Measurements from ENCODE around the gene SWT1. TPM values are rescaled to one million over a fixed set of nuclear protein-coding genes. Genes with fewer than 3 reads are reported as not detected.
A peak's percentile ranks its signal among the peaks of the same experiment; 100 is the strongest.

The SWT1 gene
- total RNA-seq, 2 experiments from 2014 or later = 1.8 to 2.5 TPM

DNA sequence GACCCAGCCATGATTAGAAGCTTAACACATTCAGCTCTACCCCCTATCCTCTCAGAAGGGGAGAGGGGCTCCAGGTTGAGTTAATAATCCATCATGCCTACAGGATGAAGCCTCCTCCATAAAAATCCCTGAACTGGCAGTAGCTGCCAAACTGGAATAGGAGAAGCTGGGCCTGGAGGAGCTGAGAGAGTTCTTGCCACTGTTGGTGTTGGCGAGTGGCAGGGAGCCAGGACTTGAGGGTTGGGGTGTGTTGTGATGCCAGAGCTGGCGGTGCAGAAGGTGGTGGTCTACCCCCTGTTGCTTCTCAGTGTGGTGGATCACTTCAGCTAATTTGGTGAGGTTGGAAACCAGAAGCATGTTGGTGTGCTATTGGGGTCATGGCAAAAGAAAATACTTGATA is 123.6 kb downstream of the SWT1 start:
- Mint-ChIP-seq H3K27me3 (no peaks in the 10 kb centered on the region), H3K9me3 (peaks cover 9% of the 10 kb centered on the region), H3K36me3 (ENCODE audit: low read depth) (peaks cover 9% of the 10 kb centered on the region), H3K27ac (peak overlapping the region; percentile 88), H3K4me3 (no peak overlapping the region), H3K4me1 (ENCODE audit: low read depth) (peaks cover 59% of the 10 kb centered on the region)
- TF ChIP-seq, protein P1, sequence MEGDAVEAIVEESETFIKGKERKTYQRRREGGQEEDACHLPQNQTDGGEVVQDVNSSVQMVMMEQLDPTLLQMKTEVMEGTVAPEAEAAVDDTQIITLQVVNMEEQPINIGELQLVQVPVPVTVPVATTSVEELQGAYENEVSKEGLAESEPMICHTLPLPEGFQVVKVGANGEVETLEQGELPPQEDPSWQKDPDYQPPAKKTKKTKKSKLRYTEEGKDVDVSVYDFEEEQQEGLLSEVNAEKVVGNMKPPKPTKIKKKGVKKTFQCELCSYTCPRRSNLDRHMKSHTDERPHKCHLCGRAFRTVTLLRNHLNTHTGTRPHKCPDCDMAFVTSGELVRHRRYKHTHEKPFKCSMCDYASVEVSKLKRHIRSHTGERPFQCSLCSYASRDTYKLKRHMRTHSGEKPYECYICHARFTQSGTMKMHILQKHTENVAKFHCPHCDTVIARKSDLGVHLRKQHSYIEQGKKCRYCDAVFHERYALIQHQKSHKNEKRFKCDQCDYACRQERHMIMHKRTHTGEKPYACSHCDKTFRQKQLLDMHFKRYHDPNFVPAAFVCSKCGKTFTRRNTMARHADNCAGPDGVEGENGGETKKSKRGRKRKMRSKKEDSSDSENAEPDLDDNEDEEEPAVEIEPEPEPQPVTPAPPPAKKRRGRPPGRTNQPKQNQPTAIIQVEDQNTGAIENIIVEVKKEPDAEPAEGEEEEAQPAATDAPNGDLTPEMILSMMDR (IDR thresholded peaks at IDR 0.05) = no peak
- POLR2A ChIA-PET = interaction anchor here (1.8 kb wide), 1 partner anchor 10 kb away, joined by 7 read pairs; no protein-coding TSS in a partner anchor
- intact Hi-C loops (cut with micrococcal nuclease) = no loop called here
- DNase-seq (no peak), ATAC-seq (no peak)
- CTCF ChIA-PET = interaction anchor here (0.9 to 1.7 kb wide), 5 partner anchors 13 to 400 kb away, joined by 3 to 5 read pairs (median 4); no protein-coding TSS in a partner anchor

DNA sequence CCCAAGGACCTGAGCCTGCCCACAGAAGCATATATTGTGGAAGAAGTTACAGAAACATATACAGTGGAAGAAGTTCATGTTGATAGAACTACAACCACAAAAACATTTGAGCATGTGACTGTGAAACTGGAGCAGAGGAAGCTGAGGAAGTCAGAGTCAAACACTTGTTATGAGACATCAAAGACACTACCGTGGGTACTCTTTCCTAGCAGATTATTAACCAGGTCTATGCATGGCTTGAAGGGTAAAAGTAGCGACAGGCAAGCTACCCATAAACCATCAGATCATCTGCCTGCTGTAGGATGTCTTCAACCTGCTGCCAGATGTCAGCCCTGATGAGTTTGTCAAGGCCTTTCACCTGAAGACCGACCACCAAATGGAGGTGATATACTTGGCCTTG is 124.3 kb downstream of the SWT1 start:
- no peak for DNase-seq
- peaks cover 61% of the 10 kb centered on the region for H3K4me1 Mint-ChIP-seq (ENCODE audit: low read depth)
- TF ChIP-seq, protein P1 (IDR thresholded peaks at IDR 0.05) = no peak
- H3K36me3 Mint-ChIP-seq (ENCODE audit: low read depth) = peaks cover 9% of the 10 kb centered on the region
- peaks cover 9% of the 10 kb centered on the region for H3K9me3 Mint-ChIP-seq
- no peaks in the 10 kb centered on the region for H3K27me3 Mint-ChIP-seq
- intact Hi-C loops (cut with micrococcal nuclease) = no loop called here
- ChIA-PET CTCF (interaction anchor here (0.8 to 1.7 kb wide), 4 partner anchors 9 to 111 kb away, joined by 3 to 4 read pairs (median 4); no protein-coding TSS in a partner anchor), POLR2A (interaction anchor here (0.9 to 1.8 kb wide), 3 partner anchors 10 to 525 kb away, joined by 3 to 7 read pairs (median 5); no protein-coding TSS in a partner anchor)
- H3K27ac Mint-ChIP-seq = peak overlapping the region; percentile 88
- H3K4me3 Mint-ChIP-seq = no peak overlapping the region
- ATAC-seq = peak; percentile 68

DNA sequence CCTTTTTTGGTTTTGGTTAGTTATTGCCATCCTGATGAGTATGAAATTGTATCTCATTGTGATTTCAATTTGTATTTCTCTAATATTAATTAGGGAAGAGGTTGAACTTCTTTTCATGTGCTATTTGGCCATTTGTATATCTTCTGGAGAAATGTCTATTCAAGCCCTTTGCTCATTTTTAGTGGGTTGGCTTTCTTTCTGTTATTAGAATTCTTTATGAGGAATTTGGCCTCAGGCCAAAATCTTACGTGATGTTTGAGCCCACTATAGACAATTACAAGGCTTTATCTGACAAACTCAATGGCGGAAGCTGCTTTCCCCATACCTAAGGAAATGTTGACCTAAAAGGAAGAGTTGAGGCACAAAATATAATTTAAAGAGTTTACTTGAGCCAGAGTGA is 127.1 kb downstream of the SWT1 start:
- Mint-ChIP-seq H3K36me3 (ENCODE audit: low read depth) (peaks cover 3% of the 10 kb centered on the region), H3K4me3 (no peak overlapping the region), H3K27ac (no peak overlapping the region), H3K27me3 (no peaks in the 10 kb centered on the region), H3K4me1 (ENCODE audit: low read depth) (peaks cover 65% of the 10 kb centered on the region), H3K9me3 (peaks cover 8% of the 10 kb centered on the region)
- DNase-seq (no peak), ATAC-seq (no peak)
- CTCF ChIA-PET = no interaction called here
- intact Hi-C loops (cut with micrococcal nuclease) = no loop called here
- TF ChIP-seq, protein P1 (IDR thresholded peaks at IDR 0.05) = no peak
- POLR2A ChIA-PET = no interaction called here

- H3K36me3 Mint-ChIP-seq (ENCODE audit: low read depth) = peaks cover 7% of the 10 kb centered on the region
- ATAC-seq (no peak), DNase-seq (no peak)
- CTCF ChIA-PET = no interaction called here
- H3K4me1 Mint-ChIP-seq (ENCODE audit: low read depth) = peaks cover 64% of the 10 kb centered on the region
- TF ChIP-seq, protein P1 (IDR thresholded peaks at IDR 0.05) = no peak
- H3K9me3 Mint-ChIP-seq = peaks cover 5% of the 10 kb centered on the region
- intact Hi-C loops (cut with micrococcal nuclease) = no loop called here
- H3K27me3 Mint-ChIP-seq = no peaks in the 10 kb centered on the region
- H3K27ac Mint-ChIP-seq = no peak overlapping the region
- POLR2A ChIA-PET = interaction anchor here (0.5 to 0.9 kb wide), 2 partner anchors 14 to 45 kb away, joined by 3 read pairs; no protein-coding TSS in a partner anchor
- H3K4me3 Mint-ChIP-seq = no peak overlapping the region
Observed at GRCh38 chr1:185284533-185285276, 127.7 kb downstream of the SWT1 start.

DNA sequence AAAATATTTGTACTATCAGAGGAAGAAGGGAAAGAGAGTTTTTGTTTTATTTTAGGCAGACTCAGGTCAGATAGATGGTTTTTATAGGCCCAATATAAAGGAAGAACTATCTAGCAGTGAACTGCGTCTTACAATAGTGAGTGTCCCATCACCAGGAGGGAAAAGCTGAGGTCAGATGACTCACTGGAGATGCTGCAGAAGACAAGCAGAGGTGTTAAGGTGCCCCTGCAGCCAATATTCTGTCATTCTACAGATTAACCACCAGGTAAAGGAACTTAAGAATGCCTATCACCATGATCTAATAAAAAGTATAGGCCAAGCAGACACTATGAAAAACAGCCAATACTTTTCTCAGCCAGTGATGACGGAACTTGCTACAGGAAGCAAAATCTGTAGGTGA is 130.5 kb downstream of the SWT1 start:
- ChIA-PET POLR2A (interaction anchor here (0.7 to 1.3 kb wide), 3 partner anchors 14 to 21 kb away, joined by 3 read pairs; no protein-coding TSS in a partner anchor), CTCF (interaction anchor here (0.9 to 1.5 kb wide), 4 partner anchors 14 to 394 kb away, joined by 3 read pairs; no protein-coding TSS in a partner anchor)
- H3K4me3 Mint-ChIP-seq = no peak overlapping the region
- ATAC-seq (peak; percentile 52), DNase-seq (peak; percentile 21)
- H3K27me3 Mint-ChIP-seq = no peaks in the 10 kb centered on the region
- H3K9me3 Mint-ChIP-seq = no peaks in the 10 kb centered on the region
- TF ChIP-seq, protein P1 (IDR thresholded peaks at IDR 0.05) = peak; percentile 22
- H3K36me3 Mint-ChIP-seq (ENCODE audit: low read depth) = peaks cover 11% of the 10 kb centered on the region
- intact Hi-C loops (cut with micrococcal nuclease) = no loop called here
- H3K27ac Mint-ChIP-seq = no peak overlapping the region
- H3K4me1 Mint-ChIP-seq (ENCODE audit: low read depth) = peaks cover 37% of the 10 kb centered on the region
